IMR-90 (cell line): ENCODE data around the gene PLD4.

Experiments used
- CHD1 ChIP-seq: IDR thresholded peaks from 2 replicates; pipeline ENCODE4 v1.6.1; 2012; ENCODE audit warnings: low read depth, low read length, improper control_type of control experiment
- CTCF ChIP-seq: conservative IDR thresholded peaks from 2 replicates; pipeline ENCODE4 v1.5.1; 2012; ENCODE audit warnings: mild to moderate bottlenecking, low read depth, low read length, improper control_type of control experiment
- ELK1 ChIP-seq: fragments of 150-350 bp; IDR thresholded peaks from 2 replicates; pipeline ENCODE4 v1.6.1; 2016; ENCODE audit warnings: low read depth, mild to moderate bottlenecking, low read length, moderate library complexity, borderline replicate concordance
- FOS ChIP-seq: fragments of 150-350 bp; IDR thresholded peaks from 2 replicates; pipeline ENCODE4 v1.6.1; 2016; ENCODE audit warnings: low read depth, low read length
- MAFK ChIP-seq: IDR thresholded peaks from 2 replicates; pipeline ENCODE4 v1.6.1; 2012; ENCODE audit warnings: low read depth, low read length, improper control_type of control experiment
- MXI1 ChIP-seq: IDR thresholded peaks from 2 replicates; pipeline ENCODE4 v1.6.1; 2012; ENCODE audit warnings: low read depth, mild to moderate bottlenecking, low read length, moderate library complexity, borderline replicate concordance
- POLR2A ChIP-seq: IDR thresholded peaks from 2 replicates; pipeline ENCODE4 v1.6.1; 2012; ENCODE audit warnings: mild to moderate bottlenecking, low read depth, low read length
- RFX5 ChIP-seq: IDR thresholded peaks from 2 replicates; pipeline ENCODE4 v1.8.0; 2012; ENCODE audit warnings: low read depth, mild to moderate bottlenecking, low read length, moderate library complexity

- TF ChIP-seq CHD1: no peak
- TF ChIP-seq CTCF: no peak
- TF ChIP-seq POLR2A: no peak
- TF ChIP-seq MXI1: no peak
- TF ChIP-seq RFX5: no peak
- TF ChIP-seq MAFK: no peak
- no peak for TF ChIP-seq ELK1
- no peak for TF ChIP-seq FOS
Observed at GRCh38 chr14:104924421-104925213, at the start of gene PLD4.
